GM19023 (cell line): ENCODE results near the gene TMEM178B.
"Not testable (repeated sequence)": the region's sequence is repeated elsewhere in the genome, so short reads cannot be mapped to it uniquely, and the experiment has no call there.

Experiments used
- ATAC-seq: cut with Tn5 transposase; IDR thresholded peaks from one replicate; pipeline ENCODE4 v1.9.1; 2021; ENCODE audit warnings: mild to moderate bottlenecking, moderate library complexity; ENCODE audit not compliant: unreplicated experiment

TMEM178B gene

GRCh38 chr7:141375442-141375841 is 301.6 kb downstream of the TMEM178B start:
- no peak for ATAC-seq

- ATAC-seq = no peak
Measured at GRCh38 chr7:141377906-141378305, 304.0 kb downstream of the TMEM178B start.

DNA sequence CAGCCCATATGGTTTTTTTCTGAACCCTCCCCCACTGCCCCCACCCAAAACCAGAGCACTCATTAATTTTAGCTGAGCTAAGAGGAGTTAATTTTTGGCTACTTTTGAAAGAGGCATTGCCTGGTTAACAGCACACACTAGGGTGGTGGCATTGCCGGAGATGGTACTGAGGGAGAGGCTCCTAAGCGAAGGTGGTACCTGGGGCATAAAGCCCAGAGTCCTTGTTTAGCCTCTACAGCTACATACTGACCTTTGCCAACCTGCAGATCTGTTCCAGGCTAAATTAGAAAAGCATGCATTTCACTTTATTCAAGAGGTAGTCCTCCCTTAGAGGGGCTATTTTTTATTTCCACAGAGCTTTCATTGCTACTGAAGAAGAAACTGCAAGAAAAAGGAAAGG is 304.5 kb downstream of the TMEM178B start:
- no peak for ATAC-seq

- ATAC-seq = no peak
Measured at GRCh38 chr7:141381794-141382427, 308.0 kb downstream of the TMEM178B start.

DNA sequence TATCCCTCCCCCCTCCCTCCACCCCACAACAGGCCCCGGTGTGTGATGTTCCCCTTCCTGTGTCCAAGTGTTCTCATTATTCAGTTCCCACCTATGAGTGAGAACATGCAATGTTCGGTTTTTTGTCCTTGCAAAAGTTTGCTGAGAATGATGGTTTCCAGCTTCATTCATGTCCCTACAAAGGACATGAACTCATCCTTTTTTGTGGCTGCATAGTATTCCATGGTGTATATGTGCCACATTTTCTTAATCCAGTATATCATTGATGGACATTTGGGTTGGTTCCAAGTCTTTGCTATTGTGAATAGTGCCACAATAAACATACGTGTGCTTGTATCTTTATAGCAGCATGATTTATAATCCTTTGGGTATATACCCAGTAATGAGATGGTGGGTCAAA is 309.5 kb downstream of the TMEM178B start:
- not testable (repeated sequence) for ATAC-seq

DNA sequence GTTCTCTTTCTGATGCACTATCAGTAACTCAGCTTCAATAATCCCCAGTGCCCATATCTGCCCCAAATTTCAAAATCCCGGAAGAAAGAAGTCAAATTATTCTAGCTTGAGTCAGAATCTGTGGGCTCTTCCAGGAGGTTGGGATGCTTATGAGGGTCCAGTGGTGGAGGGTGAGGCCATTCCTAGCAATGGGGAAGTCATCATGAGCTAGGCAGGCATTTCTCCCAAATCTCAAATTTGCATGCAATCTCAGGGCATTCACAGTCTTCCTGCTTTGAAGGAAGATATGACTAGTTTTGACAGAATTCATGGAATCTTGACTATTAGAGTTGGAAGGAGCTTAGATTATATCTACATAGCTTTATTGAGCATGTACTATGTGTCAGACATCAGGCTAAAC is 313.0 kb downstream of the TMEM178B start:
- no peak for ATAC-seq

GRCh38 chr7:141387521-141388217 is 313.8 kb downstream of the TMEM178B start:
- ATAC-seq = no peak

- ATAC-seq = no peak
Measured at GRCh38 chr7:141389140-141389796, 315.4 kb downstream of the TMEM178B start.

DNA sequence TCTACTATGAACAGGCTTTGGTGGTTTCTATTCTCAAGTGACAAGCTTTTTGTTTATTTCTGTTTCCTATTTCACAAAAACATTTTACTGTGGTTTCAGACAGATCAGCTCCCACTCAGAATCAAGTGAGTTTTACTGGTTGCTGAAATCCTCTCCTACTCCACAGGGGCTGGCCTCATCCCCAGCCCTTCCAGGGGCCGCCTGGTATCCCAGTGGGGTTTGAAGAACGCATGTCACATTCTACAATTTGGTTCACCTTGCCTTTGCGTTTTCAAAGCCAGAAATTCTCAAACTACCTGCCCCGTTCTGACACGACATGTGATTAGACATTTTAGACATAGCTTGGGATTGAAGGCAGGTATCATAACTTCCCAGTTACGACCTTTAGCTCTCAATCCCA is 316.5 kb downstream of the TMEM178B start:
- ATAC-seq = no peak

- ATAC-seq = no peak
Measured at GRCh38 chr7:141393056-141393455, 319.2 kb downstream of the TMEM178B start.

- ATAC-seq = no peak
Measured at GRCh38 chr7:141397236-141398163, 323.6 kb downstream of the TMEM178B start.

GRCh38 chr7:141400356-141400755 is 326.5 kb downstream of the TMEM178B start:
- no peak for ATAC-seq

GRCh38 chr7:141402277-141402996 is 328.6 kb downstream of the TMEM178B start:
- ATAC-seq = no peak

- ATAC-seq = not testable (repeated sequence)
Measured at GRCh38 chr7:141403846-141404245, 330.0 kb downstream of the TMEM178B start.

DNA sequence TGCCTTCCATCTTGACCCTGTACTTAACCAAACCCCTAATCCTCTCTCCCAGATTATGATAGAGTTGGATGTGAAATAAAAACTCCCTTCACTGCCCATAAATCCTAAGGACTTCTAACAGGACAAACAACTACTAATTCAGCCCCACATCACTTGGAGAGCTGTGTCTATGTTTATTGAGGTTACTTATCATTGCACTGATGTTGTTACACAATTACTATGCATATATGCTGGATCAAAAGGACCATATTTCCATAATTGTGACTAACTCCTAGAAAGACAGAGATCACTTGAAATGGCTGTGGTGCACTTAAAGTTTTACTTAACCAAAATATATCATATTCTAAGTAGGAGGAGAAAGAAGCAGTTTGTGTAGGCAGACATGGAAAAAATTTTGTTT is 332.5 kb downstream of the TMEM178B start:
- ATAC-seq = no peak

GRCh38 chr7:141407893-141408292 is 334.0 kb downstream of the TMEM178B start:
- ATAC-seq = no peak

- ATAC-seq = no peak
Measured at GRCh38 chr7:141408440-141408839, 334.6 kb downstream of the TMEM178B start.

GRCh38 chr7:141409219-141409618 is 335.4 kb downstream of the TMEM178B start:
- no peak for ATAC-seq

DNA sequence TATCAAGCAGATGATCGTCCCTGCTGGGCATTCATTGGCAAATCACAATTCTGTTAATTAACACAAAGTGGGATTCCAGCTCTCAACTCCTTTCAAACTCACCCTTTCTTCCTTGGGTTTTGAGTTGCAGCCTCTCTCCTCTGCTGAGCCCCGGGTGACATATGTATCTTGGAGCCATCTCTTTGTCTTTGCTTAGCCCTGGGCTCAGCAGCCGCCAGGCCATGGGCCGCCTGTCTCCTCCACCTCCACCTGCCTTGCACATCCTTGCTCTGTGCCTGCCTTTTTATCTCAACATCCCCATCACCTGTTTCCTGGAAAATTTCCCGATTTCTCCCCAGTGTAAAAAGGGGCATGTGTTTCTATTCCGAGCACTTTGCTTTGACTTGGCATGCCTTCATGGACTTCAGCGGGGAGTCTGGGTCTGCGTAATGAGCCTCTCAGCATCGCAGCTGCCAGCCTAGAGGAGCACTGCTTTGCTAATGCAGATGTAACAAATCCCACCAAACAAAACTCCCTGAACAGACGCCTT is 336.0 kb downstream of the TMEM178B start:
- no peak for ATAC-seq

DNA sequence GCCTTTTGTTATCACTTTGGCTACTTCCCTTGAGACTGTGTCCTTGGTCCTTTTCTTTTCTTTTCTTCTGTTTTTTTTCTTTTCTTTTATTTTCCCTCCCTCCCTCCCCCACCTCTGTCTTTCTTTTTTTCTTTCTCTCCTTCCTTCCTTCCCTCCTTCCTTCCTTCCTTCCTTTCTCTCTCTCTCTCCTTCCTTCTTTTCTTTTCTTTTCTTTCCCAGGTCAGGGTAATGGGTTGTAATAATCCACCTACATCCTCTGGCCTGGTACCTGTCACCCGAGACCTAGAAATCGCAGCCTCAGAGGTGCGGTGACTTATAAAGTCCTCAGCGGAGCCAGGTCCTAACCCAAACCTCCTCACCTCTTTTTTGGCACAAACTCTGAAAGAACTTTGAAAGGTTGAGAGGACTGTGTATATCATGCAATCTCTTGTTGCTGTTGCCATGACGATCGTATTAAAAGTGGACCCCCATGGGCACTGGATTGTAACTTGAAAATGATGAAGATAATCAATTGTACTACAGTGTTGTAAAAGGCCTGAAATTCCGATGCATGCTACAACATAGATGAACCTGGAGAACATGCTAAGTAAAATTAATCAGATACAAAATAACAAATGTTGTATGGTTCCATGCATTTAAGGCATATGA is 336.6 kb downstream of the TMEM178B start:
- ATAC-seq = no peak
